GM23248 (cell line): ENCODE data around the gene DHX38.

ENCODE experiments used
- EZH2 ChIP-seq: fragments of 200-600 bp; sonication (generic); IDR thresholded peaks from 2 replicates; pipeline ENCODE4 v1.6.1; 2018; ENCODE audit warnings: antibody characterized with exemption, mild to moderate bottlenecking; ENCODE audit not compliant: insufficient read depth, poor library complexity, severe bottlenecking
- EZH2phosphoT487 ChIP-seq: fragments of 200-600 bp; sonication (generic); IDR thresholded peaks from 2 replicates; pipeline ENCODE4 v1.6.1; 2018; ENCODE audit warnings: antibody characterized with exemption, moderate library complexity, mild to moderate bottlenecking, low read depth; ENCODE audit not compliant: insufficient read depth

DNA sequence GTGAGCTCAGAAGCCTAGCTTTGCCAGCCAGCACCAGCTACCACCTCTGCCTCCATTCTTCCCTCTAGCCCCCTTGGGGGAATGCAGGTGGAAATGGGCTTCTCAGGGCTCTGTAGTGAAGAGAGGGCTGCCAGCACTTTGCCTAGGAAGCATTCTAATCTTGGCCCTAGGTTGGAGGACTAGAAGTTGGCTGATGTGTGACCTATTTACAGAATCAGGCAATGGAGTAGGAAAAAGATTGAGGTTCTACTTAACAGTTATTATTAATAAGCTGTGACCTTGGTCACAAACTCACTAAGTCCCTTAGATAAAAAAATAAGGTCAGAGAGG, 19.9 kb downstream of the DHX38 start:
- TF ChIP-seq EZH2 (no peak), EZH2phosphoT487 (no peak)
